ENCODE measurements around the gene FRRS1. TPM values are rescaled to one million over a fixed set of nuclear protein-coding genes. Genes with fewer than 3 reads are reported as not detected.

Gene FRRS1
- total RNA-seq, 1 experiment from 2014 or later, result 39.1 TPM

DNA sequence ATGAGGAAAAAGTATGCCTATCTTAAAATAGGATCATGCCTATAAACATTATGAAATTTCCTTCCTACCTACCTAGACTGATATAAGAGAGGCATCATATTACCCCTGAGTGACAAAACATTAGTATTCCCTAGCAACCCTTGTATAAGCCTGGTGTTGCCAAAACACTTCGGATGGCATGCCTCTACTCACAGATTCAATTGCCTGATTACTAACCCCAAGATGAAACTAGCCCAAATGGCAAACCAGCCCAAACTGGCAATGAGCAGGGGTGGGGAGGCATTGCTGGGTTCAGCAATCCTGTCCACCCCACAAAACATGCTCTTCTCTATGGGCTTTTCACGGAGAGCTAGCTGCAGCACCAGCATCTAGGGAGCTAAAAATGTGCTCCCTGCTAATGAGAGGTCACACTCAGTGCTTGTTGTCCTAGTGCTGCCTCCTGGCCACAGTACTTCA is 106.7 kb downstream of the FRRS1 start:
- intact Hi-C loops (cut with micrococcal nuclease; ENCODE audit: unreplicated experiment), result loop anchor here (1.0 kb wide), 1 partner anchor 12 kb away; no protein-coding TSS in a partner anchor
- peaks cover 10% of the 10 kb centered on the region for H3K4me1 Mint-ChIP-seq (ENCODE audit: low read depth, unreplicated experiment)
- H3K27ac Mint-ChIP-seq (ENCODE audit: unreplicated experiment), result peak overlapping the region; percentile 92
- BruUV-seq (replicated peaks), result no TSS peak
- DNase-seq, result peak; percentile 52
- H3K36me3 Mint-ChIP-seq (ENCODE audit: insufficient read depth, unreplicated experiment), result peaks cover 5% of the 10 kb centered on the region
- CTCF ChIA-PET, result interaction anchor here (1.5 kb wide), 1 partner anchor 12 kb away, joined by 5 read pairs; no protein-coding TSS in a partner anchor
- H3K9me3 Mint-ChIP-seq (ENCODE audit: low read depth, unreplicated experiment), result no peaks in the 10 kb centered on the region
- TF ChIP-seq CTCF (IDR thresholded peaks at IDR 0.05; ENCODE audit: unreplicated experiment), result no peak
- H3K4me3 Mint-ChIP-seq (ENCODE audit: low read depth, unreplicated experiment), result peak overlapping the region; percentile 46
- no peaks in the 10 kb centered on the region for H3K27me3 Mint-ChIP-seq (ENCODE audit: unreplicated experiment)

Other genes with a start within 250 kb of the FRRS1 start
- 6.8 and 19.2 TPM in 2 replicates for gene PALMD, start 120.5 kb downstream of the FRRS1 start, total RNA-seq (2022)
- 9.0 and 10.9 TPM in 2 replicates for gene AGL, start 83.7 kb upstream of the FRRS1 start, total RNA-seq (2022)
- 31.2 and 33.9 TPM in 2 replicates for gene SLC35A3, start 203.4 kb upstream of the FRRS1 start, total RNA-seq (2022)